ENCODE measurements around the gene ASB13.
"Not testable (repeated sequence)": the region's sequence is repeated elsewhere in the genome, so short reads cannot be mapped to it uniquely, and the experiment has no call there.

ASB13 gene

DNA sequence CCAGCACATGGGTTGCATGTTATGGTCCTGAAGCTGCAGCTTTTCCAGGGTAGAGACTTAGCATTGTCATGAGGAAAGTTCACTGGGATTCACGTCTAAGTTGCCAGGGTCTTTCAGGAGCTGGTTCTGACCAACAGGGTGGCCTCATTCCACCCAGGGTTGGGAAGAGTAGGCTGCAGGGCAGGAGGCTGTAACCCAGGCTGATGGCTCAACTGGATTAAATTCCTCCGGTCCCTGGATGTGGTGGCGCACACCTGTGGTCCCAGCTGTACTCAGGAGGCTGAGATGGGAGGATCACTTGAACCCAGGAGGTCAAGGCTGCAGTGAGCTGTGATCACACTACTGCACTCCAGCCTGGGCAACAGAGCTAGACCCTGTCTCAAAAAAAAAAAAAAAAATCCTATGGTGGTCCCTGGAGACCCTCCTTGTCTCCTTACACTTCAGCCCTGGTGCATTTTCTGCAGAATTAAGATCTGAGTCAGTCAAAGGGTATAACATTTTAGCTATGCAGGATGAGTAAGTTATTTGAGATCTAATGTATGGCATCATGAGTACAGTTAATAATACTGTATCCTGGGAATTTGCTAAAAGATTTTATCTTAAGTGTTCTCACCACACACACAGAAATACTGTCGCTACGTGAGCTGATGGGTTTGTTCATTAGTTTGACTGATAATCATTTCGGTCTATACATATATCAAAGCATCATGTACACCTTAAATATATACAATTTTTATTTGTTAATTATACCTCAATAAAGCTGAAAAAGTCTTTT lies 44.0 kb downstream of the ASB13 start:
- no peak for DNase-seq

DNA sequence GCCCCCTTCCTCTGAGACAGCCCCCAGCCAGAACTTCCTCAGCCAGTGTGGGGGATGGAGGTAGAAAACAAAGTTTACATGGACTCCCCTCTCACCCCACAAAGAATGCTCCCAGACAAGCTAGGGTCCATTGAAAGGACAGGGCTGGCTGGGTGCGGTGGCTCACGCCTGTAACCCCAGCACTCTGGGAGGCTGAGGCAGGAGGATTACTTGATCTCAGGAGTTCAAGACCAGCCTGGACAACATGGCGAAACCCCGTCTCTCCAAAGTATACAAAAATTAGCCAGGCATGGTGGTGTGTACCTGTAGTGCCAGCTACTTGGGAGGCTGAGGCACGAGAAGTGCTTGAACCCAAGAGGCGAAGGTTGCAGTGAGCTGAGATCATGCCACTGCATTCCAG lies 45.0 kb downstream of the ASB13 start:
- DNase-seq, result not testable (repeated sequence)

- DNase-seq, result no peak
Observed at GRCh38 chr10:5620966-5621365, 45.4 kb downstream of the ASB13 start.

- DNase-seq, result no peak
Observed at GRCh38 chr10:5620223-5620721, 46.1 kb downstream of the ASB13 start.

GRCh38 chr10:5619362-5620211 lies 46.8 kb downstream of the ASB13 start:
- DNase-seq, result no peak

DNA sequence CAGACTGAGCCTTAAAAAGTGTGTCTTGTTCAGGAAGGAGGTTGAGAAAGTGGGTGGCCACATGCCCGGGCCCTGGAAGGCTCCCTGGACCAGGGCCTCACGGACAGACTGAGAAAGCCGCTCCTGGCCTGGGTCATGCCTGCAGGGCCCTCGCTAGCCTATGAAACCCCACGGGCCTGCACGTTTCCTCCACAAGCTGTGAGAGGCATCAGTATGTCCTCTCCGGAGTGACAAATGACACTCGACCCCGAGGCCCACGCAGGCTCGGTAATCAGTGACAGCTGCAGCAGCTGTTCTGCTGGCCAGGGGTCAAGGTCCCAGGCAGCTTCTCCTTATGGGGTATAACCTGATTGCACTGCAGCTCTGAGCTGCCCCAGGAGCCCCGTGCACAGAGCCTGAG lies 47.6 kb downstream of the ASB13 start:
- DNase-seq, result no peak

GRCh38 chr10:5618042-5618441 lies 48.4 kb downstream of the ASB13 start:
- no peak for DNase-seq

GRCh38 chr10:5617521-5617920 lies 48.9 kb downstream of the ASB13 start:
- DNase-seq, result no peak

DNA sequence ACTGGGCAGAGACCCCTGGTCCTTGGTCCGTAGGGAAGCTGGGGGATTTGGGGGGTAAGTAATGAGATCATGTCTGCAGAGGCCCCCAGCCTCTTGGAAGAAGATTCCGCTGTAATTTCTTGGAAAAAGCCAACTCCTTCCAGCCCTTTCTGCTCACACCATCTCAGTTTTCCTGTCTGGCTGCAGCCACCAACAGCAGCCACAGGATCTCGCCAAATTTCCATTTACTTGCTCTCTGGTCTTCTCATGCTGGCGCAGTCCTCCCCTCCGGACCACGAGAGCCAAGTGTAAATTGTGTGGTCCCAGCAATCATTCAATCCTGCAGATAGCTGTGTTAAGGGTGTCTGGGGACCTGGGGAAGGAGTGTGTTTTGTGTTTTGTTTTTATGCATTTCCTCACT lies 49.6 kb downstream of the ASB13 start:
- no peak for DNase-seq

DNA sequence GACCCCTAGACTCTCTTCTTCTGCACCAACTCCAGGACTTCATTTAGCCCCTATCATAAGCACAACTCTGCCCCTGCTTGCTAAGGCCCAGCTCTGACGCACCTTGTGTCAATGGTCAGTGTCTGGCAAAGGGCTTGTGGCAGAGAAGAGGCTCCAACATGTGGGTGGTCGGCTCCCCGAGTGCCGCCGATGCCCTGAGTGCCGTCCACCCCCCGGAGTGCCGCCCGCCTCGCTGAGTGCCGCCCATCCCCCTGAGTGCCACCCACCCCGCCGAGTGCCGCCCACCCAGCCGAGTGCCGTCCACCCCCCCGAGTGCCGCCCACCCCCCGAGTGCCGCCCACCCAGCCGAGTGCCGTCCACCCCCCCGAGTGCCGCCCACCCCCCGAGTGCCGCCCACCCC lies 50.3 kb downstream of the ASB13 start:
- no peak for DNase-seq

- DNase-seq, result no peak
Observed at GRCh38 chr10:5615316-5615715, 51.1 kb downstream of the ASB13 start.

DNA sequence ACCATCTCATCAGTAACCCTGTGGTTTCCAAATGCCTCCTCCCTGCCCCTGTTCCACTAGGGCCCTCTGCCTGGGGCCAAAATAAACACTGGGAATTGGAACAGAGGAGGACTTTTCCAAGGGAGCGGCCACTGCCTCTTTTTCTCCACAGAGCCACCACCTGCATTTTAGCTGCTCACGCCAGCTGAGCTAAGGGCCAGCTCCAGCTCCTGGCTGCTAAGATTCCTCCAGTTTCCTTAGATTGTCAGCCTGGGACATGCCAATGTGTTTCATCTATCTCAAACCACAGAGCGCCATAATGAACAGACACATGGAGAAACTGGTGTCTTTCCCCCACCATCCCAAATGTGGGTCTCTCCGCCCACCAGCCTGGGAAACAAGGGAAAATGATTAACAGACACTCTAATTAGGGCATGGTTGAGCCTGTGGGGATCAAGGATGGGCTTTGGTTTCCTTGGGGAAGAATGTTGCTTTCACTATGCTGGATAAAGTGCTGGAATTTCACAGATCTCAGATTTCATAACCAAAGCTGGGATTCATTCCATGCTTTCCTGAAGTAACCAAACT lies 52.2 kb downstream of the ASB13 start:
- no peak for DNase-seq

GRCh38 chr10:5613481-5614154 lies 52.8 kb downstream of the ASB13 start:
- DNase-seq, result no peak

DNA sequence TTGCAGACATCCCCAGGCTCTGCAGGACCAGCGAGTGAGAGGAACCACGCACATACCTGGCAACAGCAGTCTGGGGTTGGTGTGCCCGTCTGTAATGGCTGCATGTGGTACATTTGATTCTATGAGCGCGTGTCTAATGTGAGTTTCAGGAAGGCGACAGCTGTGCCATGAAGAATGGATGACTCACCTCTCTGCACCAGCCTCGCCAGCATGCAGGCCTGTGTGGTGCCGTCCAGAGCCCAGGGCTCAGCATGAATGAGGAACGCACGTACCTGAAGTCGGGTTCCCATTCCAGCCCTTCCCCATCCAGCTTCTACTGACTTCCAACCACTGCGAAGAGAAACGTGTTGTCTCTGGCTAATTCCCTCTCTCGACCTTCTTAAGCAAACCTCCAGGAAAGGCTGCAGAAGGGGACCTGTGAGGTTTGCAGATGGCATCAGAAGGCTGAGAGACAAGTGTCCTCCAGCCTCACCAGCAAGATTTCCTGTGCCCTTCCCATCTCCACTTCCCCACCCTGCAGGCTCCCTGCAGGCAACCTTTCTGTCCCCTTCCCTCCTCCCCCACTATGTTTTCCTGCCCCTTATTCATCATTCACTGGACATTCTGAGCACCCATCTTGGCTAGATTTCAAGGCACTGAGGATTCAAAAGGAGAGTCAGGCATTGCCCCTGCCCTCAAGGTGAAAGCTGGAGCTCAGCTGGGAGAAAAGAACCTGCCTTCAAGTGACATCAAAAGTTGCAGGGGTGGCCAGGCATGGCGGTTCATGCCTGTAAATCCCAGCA lies 54.3 kb downstream of the ASB13 start:
- no peak for DNase-seq

DNA sequence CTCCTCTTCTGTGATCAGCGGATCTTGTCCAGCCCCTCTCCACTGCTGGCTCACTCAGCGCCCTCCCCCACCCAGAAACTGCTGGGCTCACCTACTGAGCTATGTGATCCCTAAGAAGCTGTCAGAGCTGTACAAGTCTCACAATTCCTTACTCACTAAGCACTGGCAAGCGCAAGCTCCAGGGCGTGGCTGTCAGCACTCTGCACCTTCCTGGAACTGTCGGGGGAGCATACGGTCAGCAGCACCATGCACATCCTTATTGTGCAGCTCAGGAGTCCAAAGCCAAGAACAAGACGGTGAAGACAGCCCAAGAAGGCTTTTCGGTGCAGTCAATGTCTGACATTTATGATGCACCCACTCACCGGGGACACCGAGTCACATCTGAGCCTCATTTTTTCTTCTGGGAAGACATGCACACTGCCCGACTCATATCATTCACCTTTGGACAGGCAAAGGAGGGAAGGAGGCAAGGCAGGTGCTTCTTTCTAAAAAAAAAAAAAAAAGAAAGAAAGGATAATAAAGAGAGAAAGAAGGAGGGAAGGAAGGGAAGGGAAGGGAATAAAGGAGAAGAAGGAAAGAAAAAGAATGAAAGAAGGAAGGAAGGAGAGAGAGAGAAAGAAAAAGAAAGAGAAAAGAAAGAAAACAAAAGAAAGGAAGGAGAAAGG lies 56.3 kb downstream of the ASB13 start:
- DNase-seq, result no peak

DNA sequence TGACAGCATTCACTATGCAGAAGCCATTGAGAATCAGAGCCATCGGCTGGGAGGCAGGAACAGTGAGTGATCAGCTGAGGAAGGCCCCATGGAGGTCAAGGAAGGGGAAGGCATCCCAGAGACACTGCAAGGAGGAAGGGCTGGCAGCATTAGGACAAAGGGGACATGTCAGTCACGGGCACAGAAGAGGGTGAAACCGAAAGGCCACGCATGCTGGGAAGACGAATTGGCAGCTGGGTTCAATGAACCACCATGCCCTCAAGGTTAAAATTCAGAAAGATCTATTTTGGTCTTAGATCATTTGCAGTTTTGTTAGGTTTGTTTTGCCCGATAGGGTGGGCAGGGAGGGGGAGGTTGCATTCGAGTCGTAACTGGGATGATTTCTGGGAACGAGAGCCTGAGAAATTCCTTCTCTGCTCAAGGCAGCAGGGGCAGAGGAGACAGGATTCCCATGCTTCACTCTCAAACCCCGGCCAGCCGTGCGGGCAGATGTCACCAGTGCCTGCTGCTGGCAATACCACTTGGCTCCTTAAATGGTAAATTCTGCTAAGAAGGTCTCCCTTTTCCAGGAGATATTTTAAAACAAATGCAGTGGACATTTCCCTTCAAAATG lies 57.7 kb downstream of the ASB13 start:
- DNase-seq, result no peak

DNA sequence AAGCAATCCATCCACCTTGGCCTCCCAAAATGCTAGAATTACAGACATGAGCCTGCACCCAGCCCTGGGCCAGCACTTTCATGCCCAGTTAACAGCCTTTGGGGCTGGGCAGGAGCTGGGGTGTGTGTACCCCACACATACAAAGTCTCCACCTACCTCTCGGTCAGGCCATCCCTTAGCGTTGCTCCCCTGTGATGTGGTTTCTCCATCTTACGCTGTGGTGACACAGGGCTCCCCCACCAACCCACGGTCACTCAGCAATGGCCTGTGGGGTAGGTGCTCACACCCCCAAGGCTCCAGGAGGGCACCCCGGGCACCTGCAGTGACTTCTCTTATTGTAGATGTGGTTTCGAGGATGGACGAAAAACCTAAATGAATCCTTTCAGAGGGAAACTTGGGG lies 58.8 kb downstream of the ASB13 start:
- DNase-seq, result no peak

GRCh38 chr10:5606864-5607263 lies 59.5 kb downstream of the ASB13 start:
- DNase-seq, result no peak

- no peak for DNase-seq
Observed at GRCh38 chr10:5606321-5606720, 60.1 kb downstream of the ASB13 start.

- no peak for DNase-seq
Observed at GRCh38 chr10:5604961-5605360, 61.4 kb downstream of the ASB13 start.

DNA sequence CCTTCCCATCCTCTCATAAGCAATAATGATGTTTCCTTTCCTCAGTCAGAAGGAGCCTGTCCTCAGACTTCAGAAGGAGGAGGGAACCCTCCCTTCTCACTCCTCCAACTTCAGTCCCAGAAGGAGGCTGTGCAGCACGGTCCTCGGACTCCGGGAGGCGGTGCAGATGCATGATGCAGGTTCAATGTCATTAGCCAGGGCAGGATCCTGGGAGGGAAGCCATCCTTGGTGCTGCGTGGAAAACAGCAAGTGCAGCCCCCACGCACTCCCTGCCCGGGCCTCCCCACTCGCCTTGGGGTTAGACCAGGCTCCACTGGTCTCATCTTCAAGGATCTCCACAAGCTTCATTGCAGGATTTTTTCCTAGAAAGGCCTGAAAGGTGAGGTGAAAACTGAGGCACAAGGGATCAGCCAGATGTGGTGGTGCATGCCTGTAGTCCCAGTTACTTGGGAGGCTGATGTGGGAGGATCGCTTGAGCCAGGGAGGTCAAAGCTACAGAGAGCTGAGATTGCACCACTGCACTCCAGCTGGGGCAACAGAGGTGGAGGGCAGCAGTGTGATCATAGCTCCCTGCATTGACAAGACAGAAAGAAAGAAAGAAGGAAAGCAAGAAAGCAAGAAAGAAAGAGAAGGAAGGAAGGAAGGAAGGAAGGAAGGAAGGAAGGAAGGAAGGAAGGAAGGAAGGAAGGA lies 62.0 kb downstream of the ASB13 start:
- no peak for DNase-seq
